Esophagus muscularis mucosa (tissue), 4 donors: ENCODE data around the gene NTM. TPM values are rescaled to one million over a fixed set of nuclear protein-coding genes. Genes with fewer than 3 reads are reported as not detected.

Source experiments
- DNase-seq: peaks from one replicate; pipeline ENCODE4 v3.0.0-alpha.2; 2017; ENCODE audit errors: extremely low spot score
- H3K27ac ChIP-seq, 4 donors: fragments of 200-600 bp; sonication (generic); replicated peaks in 1 of 4; 1 replicate in 3 of 4; 2 replicates in 1 of 4; pipeline ENCODE4 v1.5.1; 2016 to 2019; ENCODE audit warnings: mild to moderate bottlenecking in 1 of 4
- H3K27me3 ChIP-seq, 4 donors: fragments of 200-600 bp; sonication (generic); one replicate each; pipeline versions ENCODE4 v1.5.1 to v1.6.0; 2016 to 2019
- H3K36me3 ChIP-seq, 4 donors: fragments of 200-600 bp; sonication (generic); one replicate each; pipeline ENCODE4 v1.5.1; 2016 to 2019
- H3K4me1 ChIP-seq, 4 donors: fragments of 200-600 bp; sonication (generic); one replicate each; pipeline ENCODE4 v1.5.1; 2016 to 2019
- H3K4me3 ChIP-seq, 4 donors: fragments of 200-600 bp; sonication (generic); 1 replicate in 2 of 4; 2 replicates in 2 of 4; pipeline ENCODE4 v1.5.1; 2016 to 2019; ENCODE audit warnings: mild to moderate bottlenecking in 4 of 4, moderate library complexity in 1 of 4
- H3K9me3 ChIP-seq, 4 donors: fragments of 200-600 bp; sonication (generic); 1 replicate in 3 of 4; 2 replicates in 1 of 4; pipeline ENCODE4 v1.5.1; 2016 to 2019
- CTCF ChIP-seq, 3 experiments: fragments of 200-600 bp in 2 of 3; fragments of 450-650 bp in 1 of 3; sonication (generic) in 2 of 3; IDR thresholded peaks; one replicate each; pipeline ENCODE4 v1.5.1; 2017 to 2019; ENCODE audit warnings: antibody characterized with exemption in 3 of 3, mild to moderate bottlenecking in 2 of 3, moderate library complexity in 1 of 3
- EP300 ChIP-seq: sonication (generic); formaldehyde crosslinking; IDR thresholded peaks from one replicate; pipeline ENCODE4 v1.6.1; 2017; ENCODE audit warnings: antibody characterized with exemption
- POLR2A ChIP-seq: fragments of 450-650 bp; IDR thresholded peaks from one replicate; pipeline ENCODE4 v1.6.1; 2017; ENCODE audit warnings: antibody characterized with exemption, moderate library complexity, mild to moderate bottlenecking, low read depth
- POLR2AphosphoS5 ChIP-seq, 2 donors: sonication (generic); formaldehyde crosslinking; IDR thresholded peaks; one replicate each; pipeline ENCODE4 v1.6.1; 2017; ENCODE audit warnings: antibody characterized with exemption in 2 of 2
- WGBS: methylation state at CpG from one replicate; pipeline ENCODE4 v1.1.5; 2018; 5-methylcytosine and 5-hydroxymethylcytosine counted together
- intact Hi-C: fragments of 100-400 bp; cut with DNase I; formaldehyde crosslinking; loops from one replicate; pipeline ENCODE4 v1.15.1; 2023
- total RNA-seq, 4 donors: library from RNA; depleted of rRNA; stranded (reverse); fragments of >200 nt; gene quantifications; one replicate each; pipeline versions ENCODE4 v1.1.0 to v1.2.1, GENCODE V29; 2016

NTM gene
- total RNA-seq, 4 donors from 2014 or later, result 5.6 to 25.3 (median 8.3) TPM

- no peak for DNase-seq
- no peak overlapping the region for H3K27ac ChIP-seq
- intact Hi-C loops, result no loop called here
- peaks cover 0 to 34% (median 0%) of the 10 kb centered on the region in 4 donors for H3K27me3 ChIP-seq
- no peaks in the 10 kb centered on the region for H3K36me3 ChIP-seq
- no peak overlapping the region for H3K4me3 ChIP-seq
- no peaks in the 10 kb centered on the region for H3K9me3 ChIP-seq
- WGBS, result 90% methylated on average over 13 of the region's 22 CpGs
- no peak for TF ChIP-seq POLR2AphosphoS5 (IDR thresholded peaks at IDR 0.05)
- no peak for TF ChIP-seq CTCF (IDR thresholded peaks at IDR 0.05)
- no peak for TF ChIP-seq POLR2A
- no peak for TF ChIP-seq EP300
- peaks cover 0 to under 1% (median 0%) of the 10 kb centered on the region in 4 donors for H3K4me1 ChIP-seq
These were observed 312.1 kb downstream of the NTM start for GRCh38 chr11:131682373-131683015.

- 92% methylated on average over 5 of the region's 5 CpGs for WGBS
- TF ChIP-seq POLR2A (no peak), CTCF (IDR thresholded peaks at IDR 0.05) (no peak), POLR2AphosphoS5 (IDR thresholded peaks at IDR 0.05) (no peak), EP300 (no peak)
- Histone ChIP-seq H3K4me1 (peaks cover 0 to 7% (median 5%) of the 10 kb centered on the region in 4 donors), H3K9me3 (no peaks in the 10 kb centered on the region), H3K36me3 (no peaks in the 10 kb centered on the region), H3K27ac (no peak overlapping the region), H3K27me3 (peaks cover 0 to 40% (median 0%) of the 10 kb centered on the region in 4 donors), H3K4me3 (no peak overlapping the region)
- intact Hi-C loops, result no loop called here
- DNase-seq, result no peak
These were observed 312.7 kb downstream of the NTM start for GRCh38 chr11:131683131-131683530.

- TF ChIP-seq EP300 (no peak), POLR2AphosphoS5 (IDR thresholded peaks at IDR 0.05) (no peak), CTCF (IDR thresholded peaks at IDR 0.05) (no peak), POLR2A (no peak)
- no peak for DNase-seq
- no peaks in the 10 kb centered on the region for H3K36me3 ChIP-seq
- peaks cover 0 to 12% (median 9%) of the 10 kb centered on the region in 4 donors for H3K4me1 ChIP-seq
- H3K4me3 ChIP-seq, result no peak overlapping the region
- no peaks in the 10 kb centered on the region for H3K9me3 ChIP-seq
- peaks cover 0 to 44% (median 0%) of the 10 kb centered on the region in 4 donors for H3K27me3 ChIP-seq
- H3K27ac ChIP-seq, result no peak overlapping the region
- intact Hi-C loops, result no loop called here
- WGBS, result 88% methylated on average over 11 of the region's 11 CpGs
These were observed 313.3 kb downstream of the NTM start for GRCh38 chr11:131683666-131684065.

- H3K36me3 ChIP-seq, result no peaks in the 10 kb centered on the region
- no peaks in the 10 kb centered on the region for H3K9me3 ChIP-seq
- peaks cover 0 to 12% (median 9%) of the 10 kb centered on the region in 4 donors for H3K4me1 ChIP-seq
- no peak overlapping the region for H3K4me3 ChIP-seq
- 87% methylated on average over 14 of the region's 15 CpGs for WGBS
- DNase-seq, result no peak
- no peak overlapping the region for H3K27ac ChIP-seq
- peaks cover 0 to 51% (median 0%) of the 10 kb centered on the region in 4 donors for H3K27me3 ChIP-seq
- intact Hi-C loops, result no loop called here
- TF ChIP-seq POLR2AphosphoS5 (IDR thresholded peaks at IDR 0.05), result no peak
- no peak for TF ChIP-seq EP300
- TF ChIP-seq POLR2A, result no peak
- no peak for TF ChIP-seq CTCF (IDR thresholded peaks at IDR 0.05)
These were observed 314.0 kb downstream of the NTM start for GRCh38 chr11:131684111-131685060.
